Suprapubic skin (tissue), 4 donors: ENCODE measurements around the gene PAX5.

Experiments used
- CTCF ChIP-seq, 2 donors: fragments of 200-600 bp in 1 of 2; fragments of 450-650 bp in 1 of 2; sonication (generic) in 1 of 2; IDR thresholded peaks; one replicate each; pipeline ENCODE4 v1.5.1; 2016 to 2019; ENCODE audit warnings: antibody characterized with exemption in 2 of 2, mild to moderate bottlenecking in 1 of 2, moderate library complexity in 1 of 2
- POLR2A ChIP-seq, 2 donors: fragments of 450-650 bp; IDR thresholded peaks; one replicate each; pipeline ENCODE4 v1.6.1; 2017; ENCODE audit warnings: antibody characterized with exemption in 2 of 2, mild to moderate bottlenecking in 2 of 2, moderate library complexity in 2 of 2
- POLR2AphosphoS5 ChIP-seq, 3 donors: sonication (generic); formaldehyde crosslinking; IDR thresholded peaks; one replicate each; pipeline ENCODE4 v1.6.1; 2017; ENCODE audit warnings: antibody characterized with exemption in 3 of 3

DNA sequence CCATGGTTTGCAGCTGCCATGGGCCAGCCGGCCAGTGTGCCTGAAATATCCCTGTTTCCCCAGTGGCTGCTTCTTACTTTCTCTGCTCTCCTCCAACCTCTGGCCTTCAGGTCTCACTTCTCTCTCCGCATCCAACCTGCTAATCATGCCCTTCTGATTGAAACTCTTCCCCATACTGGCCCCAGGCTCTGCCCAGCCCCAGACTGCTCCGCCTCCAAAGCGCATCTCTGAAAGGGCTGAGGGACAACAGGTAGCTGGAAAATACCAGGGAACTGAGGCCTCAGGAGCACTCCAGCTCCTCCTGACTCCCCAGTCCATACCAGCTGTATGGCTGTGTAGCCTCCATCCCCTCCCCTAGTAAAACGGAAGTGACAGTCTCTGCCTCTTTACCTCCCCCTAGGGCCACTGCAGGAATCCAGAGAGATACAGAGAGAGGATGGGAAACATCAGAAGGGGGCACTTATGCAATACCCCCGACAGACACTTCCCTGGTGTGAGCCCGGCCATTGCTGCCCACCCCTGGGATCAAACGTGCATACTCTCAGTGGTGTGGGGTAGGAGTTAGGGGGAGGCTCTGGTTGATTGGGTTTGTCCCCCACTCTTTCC lies 34.2 kb downstream of the PAX5 start:
- TF ChIP-seq POLR2A (IDR thresholded peaks at IDR 0.05) (no peak), CTCF (IDR thresholded peaks at IDR 0.05) (no peak), POLR2AphosphoS5 (IDR thresholded peaks at IDR 0.05) (no peak)
